Melanocyte of skin (primary cell): ENCODE data around the gene COPE. TPM values are rescaled to one million over a fixed set of nuclear protein-coding genes. Genes with fewer than 3 reads are reported as not detected.

Experiments
- total RNA-seq, 2 donors: library from RNA; depleted of rRNA; stranded (reverse); fragments of >200 nt; gene quantifications; 2 replicates each; pipeline ENCODE4 v1.2.3, GENCODE V29; 2012

Gene COPE
- 100 to 1,000 TPM; 224 to 244 TPM for total RNA-seq

DNA sequence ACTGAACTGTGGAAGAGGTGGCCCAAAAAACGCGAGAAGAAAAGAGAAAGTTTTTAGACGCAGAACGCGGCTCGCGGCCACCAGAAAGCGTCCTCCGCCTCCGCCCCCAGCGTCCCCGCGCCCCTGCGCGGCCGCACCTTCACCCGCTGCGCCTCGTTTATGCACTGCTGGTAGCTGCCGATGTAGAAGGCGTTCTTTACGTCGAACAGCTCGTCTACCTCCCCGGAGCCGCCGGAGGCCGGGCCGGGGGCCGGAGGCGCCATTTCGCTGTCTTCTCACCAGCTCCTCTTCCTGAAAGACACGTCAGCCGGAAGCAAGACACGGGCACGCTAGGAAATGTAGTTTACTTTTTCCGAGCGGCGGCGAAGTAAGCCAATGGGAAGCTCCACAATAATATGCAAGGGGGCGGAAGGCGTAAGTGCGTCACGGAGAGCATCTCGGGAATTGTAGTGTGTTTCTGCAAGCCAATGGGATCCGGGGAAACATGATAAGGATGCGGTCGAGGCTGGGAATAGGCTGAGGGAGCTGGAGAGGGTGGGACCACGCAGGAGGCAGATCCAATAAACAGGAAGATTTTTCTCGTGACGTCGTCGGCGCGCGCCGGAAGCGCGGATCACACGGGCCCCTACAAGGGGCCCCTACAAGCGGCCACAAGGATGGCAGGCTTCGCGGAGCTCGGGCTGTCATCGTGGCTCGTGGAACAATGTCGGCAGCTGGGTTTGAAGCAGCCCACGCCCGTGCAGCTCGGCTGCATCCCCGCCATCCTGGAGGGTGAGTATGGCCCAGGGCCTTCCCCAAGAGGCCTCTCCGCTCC, at the start of gene COPE, which contains the start of gene DDX49:
TSS of gene COPE (minus strand) at position 302 of the 814 bp plus-strand sequence. CDS start at position 263, 39 bp downstream.
TSS of gene DDX49 (plus strand) at position 630 of the 814 bp plus-strand sequence. CDS start at position 657, 27 bp downstream.

DNA sequence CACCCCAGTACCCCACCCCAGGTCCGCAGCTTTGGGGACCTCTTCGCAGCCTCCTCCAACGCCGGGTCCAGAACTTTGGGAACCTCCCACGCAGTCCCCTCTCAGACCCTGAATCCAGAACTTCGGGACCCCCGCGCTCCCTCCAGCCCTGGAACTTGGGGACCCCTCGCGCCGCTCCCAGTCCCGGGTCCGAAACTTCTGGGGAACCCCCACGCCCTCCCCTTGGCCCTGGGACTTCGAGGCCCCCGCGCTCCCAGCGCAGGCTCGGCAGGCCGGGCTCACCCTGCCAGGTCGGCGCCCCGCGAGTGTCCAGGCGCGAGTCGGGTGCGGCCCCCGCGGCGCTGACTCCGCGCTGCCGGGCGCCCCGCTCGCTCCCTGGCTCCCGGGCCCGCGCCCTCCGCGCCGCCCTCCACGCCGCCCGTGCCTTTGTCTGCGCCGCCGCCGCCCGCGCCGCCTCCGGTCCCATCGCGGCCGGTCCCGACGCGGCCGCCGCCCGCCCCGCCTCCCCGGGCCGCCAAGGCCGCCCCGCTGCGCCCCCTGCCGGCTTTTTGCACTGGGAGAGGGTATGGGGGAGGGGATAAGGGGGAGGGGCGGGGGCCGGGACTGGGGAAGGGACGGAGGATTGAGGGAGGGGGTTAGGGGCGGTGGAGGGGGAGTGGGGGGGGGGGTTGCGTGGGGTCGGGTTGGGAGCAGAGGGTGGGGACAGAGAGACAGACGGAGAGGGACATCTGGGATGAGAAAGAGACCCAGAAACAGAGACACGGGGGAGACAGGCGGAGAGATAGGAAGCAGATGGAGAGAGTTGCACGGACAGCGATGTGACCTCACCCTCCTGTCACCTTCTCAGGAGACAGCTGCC, 21.8 kb upstream of the COPE start, which contains the start of gene HOMER3:
TSS of gene HOMER3 (minus strand) at position 449 of the 859 bp plus-strand sequence. CDS start 2,235 bp downstream, outside the sequence.

DNA sequence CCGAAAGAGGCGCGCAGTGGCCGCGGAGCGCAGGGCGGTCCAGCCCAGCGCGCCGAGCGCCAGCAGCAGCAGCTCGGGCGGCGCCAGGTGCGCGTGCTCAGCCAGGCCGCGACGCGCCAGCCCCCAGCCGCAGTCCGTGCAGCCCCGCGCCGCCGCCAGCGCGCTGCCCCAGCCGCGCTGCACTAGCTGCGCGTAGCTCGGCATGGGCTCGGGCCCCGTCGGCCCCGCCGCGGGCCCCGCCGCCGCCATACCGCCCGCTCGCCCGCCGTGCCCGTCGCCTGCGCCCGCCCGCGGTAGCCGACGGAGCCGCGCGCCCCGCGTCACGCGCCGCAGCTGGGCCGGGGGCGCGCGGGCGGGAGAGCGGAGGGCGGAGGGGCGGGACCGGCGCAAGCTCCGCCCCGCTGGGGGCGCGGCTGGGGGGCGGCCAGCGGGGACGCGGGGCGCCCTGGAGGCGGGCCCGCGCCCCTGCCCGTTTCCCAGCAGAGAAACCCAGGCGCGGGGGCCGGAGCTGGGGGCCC, 23.3 kb downstream of the COPE start, which contains the start of gene CERS1:
TSS of gene CERS1 (minus strand) at position 335 of the 518 bp plus-strand sequence. CDS start at position 249, 86 bp downstream.

Other genes starting within 250 kb of the COPE start
- 1 to 10 TPM; 2.3 to 4.8 TPM for gene CRTC1, start 235.7 kb downstream of the COPE start, total RNA-seq
- not detected for gene COMP, start 128.1 kb downstream of the COPE start, total RNA-seq
- gene UPF1, start 87.4 kb downstream of the COPE start, total RNA-seq: 10 to 100 TPM; 29.6 to 66.6 TPM
- 1 to 10 TPM; 5.7 to 5.9 TPM for gene CERS1, start 23.2 kb downstream of the COPE start, total RNA-seq
- gene DDX49, start 328 bp upstream of the COPE start, total RNA-seq: 10 to 100 TPM; 46.5 to 65.6 TPM
- 10 to 100 TPM; 29.3 to 39.6 TPM for gene HOMER3, start 21.8 kb upstream of the COPE start, total RNA-seq
- gene SUGP2, start 114.1 kb upstream of the COPE start, total RNA-seq: 10 to 100 TPM; 36.3 to 46.1 TPM
- 10 to 100 TPM; 29.3 to 63.3 TPM for gene ARMC6, start 114.2 kb upstream of the COPE start, total RNA-seq
- gene SLC25A42, start 144.6 kb upstream of the COPE start, total RNA-seq: 1 to 10 TPM; 2.3 to 5.2 TPM
- 10 to 100 TPM; 27.5 to 37.6 TPM for gene TMEM161A, start 219.1 kb upstream of the COPE start, total RNA-seq